GM18870 (cell line): ENCODE data around the gene SDF2L1.

ENCODE experiments used
- ATAC-seq: cut with Tn5 transposase; IDR thresholded peaks from one replicate; pipeline ENCODE4 v1.9.1; 2021; ENCODE audit warnings: moderate library complexity; ENCODE audit not compliant: unreplicated experiment

SDF2L1 gene

DNA sequence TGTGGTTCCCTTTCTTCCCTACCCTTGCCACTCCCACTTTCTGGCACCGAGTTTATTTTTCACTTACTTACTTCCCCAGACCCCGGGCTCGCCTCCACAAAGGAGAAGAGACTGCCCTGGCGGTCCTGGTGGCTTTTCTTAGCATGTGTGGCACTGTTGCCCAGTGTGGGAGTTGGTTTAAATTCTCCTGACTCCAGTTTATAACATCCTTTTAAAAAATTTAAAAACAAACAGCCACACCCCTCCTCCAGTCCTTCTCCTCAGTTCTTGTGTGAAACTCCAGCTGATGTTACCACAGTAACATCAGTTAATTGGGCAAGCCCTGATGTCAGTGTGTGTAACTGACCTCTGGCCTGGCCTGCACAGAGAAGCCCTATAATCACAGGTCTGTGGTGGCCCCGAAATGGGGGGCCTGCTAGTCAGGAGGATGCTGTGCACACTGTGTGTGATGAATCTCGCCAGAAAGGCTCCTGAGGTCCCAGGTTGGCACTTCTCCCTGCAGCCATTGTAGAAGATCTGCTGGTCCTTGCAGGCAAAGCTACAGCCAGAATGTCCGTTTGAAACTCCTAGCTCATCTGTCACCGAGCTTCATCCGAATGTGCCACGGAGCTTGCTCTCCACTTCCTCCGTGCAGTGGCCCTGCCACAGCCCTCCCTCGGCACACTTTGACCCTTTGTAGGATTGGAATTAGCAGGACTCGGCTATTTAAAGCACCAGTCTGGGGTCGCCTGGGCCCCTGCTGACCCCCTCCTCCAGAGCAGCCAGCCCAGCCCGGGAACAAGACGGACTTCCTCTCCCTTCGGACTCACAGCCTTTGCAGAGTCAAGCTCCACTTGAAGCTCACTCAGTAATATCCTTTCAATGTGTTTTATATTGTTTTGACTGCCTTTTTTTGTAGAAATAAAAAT is 19.8 kb upstream of the SDF2L1 start:
- ATAC-seq, result no peak

DNA sequence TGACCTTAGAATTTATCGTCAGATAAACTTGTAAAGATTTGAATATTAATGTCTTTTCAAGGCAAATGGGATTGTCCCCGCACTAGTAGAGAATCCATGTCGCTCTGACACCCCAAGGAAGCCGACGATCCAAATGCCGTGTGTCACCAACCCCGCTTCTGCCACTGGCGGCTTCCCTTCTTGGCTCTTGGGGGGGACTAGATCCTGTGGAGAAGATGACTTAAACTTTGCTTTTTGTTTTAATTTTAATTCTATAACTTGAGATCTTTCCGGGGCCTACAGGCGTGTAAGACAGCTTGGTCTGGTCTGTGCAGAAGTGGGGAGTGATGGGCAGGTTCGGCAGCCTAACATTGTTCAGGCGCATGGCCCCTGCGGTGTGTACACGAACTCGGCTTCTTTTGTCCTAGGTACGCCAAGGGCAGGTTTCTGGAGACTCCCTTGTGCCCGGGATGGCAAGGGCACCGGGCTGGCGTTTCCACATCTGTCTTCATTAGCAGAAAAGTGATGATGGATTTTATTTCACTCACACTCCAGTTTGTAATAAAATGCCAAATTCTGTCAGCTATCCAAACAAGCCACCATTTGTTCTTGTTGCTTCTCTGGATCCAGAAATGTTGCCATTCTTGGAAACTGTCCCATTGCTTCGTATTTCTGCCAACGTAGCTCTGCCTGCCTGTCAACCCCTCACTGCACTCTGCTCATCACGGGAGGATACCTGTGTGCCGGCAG is 19.0 kb upstream of the SDF2L1 start:
- no peak for ATAC-seq

DNA sequence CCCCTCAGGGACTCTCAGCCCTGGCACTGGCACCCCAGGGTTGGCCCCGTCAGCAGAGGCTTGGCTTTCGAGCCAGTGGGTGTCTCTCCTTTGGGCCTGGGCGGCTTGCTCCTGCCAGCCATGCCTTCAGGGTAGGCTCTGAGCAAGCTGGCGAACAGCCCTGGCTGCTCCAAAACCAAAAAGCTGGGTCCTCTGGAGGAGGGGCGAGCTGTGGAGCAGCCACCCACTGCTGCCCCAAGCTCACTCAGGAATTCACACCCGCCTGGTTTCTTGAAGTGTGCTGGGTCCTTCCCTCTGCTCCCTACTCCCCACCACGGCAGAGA is 18.5 kb upstream of the SDF2L1 start:
- ATAC-seq, result no peak

DNA sequence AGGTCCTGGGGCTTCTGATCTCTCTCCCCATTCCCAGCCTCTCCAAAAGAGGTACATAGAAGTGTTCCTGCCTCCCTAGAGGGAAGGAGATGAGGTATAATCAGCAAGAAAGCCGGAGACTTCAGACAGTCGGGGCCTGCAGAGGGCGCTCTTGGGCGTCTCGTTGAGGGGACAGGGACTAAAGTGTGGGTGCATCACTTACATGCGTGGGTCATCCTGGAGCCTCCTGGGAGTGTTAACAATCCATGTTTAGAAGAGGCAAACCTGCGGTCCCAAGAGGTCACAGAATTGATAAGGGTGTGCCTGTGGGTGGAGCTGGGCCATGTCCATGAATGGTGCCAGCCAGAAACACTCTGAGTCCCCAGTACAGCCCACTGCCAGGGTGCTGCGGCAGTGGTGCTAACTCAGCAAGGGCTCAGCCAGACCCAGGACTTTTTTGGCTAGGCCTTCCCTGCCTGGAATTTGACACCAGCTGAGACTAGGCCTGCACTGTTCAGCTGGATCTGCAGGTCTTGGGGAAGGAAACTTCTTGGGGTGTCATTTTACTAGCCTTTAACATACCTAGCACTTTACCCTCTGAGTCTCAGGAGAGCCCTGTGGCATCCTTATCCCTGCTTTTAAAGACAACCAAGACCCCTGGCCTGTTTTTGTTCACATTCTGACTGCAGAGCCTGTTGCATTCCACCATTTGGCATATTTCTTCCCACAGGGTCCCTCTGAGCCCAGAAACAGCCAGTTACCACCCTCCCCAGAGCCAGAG is 17.8 kb upstream of the SDF2L1 start:
- no peak for ATAC-seq

DNA sequence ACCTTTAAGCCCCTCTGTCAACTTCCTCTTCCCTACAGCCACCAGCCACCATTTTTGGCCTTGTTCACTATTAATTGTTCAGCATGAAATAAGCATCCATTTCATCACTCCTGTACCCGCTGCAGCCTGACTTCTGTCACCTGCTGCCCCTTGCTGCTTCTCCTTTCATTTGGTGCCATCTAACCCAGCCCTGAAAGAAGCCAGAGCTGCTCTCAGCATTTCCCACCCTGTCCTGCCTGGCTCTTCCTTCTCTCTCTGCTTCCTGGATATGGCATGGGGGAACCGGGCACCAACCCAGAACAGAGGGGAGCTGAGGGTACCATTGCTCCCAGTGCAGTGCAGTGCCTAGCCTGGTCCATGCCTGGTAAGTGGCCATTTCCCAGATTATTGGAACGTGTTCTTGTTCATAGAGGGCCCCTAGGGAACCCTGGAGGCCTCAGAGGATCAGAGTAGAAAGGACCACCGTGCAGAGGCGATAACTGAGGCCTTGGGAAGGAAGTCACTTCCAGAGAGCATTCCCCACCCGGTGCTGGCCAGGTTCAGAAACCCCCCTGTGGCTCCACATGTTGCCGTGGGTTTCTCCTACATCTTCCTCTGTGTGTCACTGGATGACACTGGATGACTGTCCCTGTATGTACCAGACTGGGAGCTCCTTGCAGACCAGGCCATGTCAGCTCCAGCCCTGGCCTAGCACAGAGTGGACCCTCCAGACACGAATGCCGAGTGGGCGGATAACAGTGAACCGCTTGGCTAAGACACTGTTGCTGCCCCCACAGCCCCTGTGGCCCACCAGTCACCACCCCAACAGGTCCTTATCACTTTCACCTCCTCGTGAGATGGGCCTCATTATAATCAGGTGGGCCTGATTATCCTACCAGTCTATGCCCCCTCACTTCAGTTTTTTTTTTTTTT is 17.0 kb upstream of the SDF2L1 start:
- no peak for ATAC-seq

DNA sequence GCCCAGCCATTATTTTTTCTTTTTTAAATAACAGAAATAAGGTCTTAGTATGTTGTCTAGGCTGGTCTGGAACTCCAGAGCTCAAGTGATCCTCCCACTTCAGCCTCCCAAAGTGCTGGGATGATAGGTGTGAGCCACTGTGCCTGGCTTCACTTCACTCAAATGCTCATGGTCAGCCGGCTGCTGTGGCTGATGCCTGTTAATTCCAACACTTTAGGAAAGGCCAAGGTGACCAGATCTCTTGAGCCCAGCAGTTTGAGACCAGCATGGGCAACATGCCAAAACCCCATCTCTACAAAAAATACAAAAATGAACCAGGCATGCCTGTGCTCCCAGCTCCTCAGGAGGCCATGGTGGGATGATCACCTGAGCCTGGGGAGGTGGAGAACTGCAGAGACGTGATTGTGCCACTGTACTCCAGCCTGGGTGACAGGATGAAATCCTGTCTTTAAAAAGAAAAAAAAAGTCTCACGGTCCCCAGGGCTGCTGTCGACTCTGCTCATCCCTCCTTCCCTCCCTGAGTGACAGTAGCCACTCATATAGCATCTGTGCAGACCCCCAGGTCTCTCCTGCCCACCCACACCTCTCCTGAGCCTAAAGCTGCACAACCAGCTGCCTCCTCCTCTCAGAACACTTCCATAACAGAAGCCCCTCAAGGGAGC is 15.9 kb upstream of the SDF2L1 start:
- no peak for ATAC-seq

DNA sequence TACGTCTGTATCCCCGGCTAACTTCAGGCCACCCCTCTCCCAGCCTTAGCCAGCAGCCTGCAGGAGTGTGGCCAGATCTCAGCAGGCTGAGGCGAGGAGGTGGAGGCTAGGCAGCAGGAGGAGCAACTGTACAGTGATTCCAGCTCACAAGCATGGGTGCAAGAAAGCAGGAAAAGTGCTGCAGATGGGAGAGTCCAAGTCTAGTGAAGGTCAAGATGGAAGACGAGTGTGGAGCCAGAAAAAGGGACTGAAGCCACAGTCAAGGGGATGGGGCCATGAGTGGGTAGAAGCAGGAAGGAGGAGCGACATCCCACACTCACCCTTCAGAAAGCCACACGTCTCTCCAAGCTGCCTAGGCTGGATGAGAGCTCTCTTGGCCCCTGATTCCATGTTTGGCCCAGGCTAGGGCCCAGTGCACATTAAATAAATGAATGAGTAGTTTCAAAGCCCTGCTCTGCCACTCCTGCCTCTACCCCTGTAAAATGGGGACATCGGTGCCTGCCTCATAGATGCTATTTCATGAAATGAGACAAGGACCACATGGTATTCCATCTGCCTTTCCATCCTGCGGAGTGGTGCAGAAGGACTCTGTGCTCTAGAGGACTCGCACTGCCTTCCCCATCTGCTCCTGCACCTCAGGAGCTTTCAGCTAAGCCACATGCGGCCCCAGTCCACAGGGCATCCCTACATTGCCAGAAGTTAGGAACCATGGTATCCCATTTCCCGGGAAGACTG is 15.2 kb upstream of the SDF2L1 start:
- ATAC-seq, result no peak

DNA sequence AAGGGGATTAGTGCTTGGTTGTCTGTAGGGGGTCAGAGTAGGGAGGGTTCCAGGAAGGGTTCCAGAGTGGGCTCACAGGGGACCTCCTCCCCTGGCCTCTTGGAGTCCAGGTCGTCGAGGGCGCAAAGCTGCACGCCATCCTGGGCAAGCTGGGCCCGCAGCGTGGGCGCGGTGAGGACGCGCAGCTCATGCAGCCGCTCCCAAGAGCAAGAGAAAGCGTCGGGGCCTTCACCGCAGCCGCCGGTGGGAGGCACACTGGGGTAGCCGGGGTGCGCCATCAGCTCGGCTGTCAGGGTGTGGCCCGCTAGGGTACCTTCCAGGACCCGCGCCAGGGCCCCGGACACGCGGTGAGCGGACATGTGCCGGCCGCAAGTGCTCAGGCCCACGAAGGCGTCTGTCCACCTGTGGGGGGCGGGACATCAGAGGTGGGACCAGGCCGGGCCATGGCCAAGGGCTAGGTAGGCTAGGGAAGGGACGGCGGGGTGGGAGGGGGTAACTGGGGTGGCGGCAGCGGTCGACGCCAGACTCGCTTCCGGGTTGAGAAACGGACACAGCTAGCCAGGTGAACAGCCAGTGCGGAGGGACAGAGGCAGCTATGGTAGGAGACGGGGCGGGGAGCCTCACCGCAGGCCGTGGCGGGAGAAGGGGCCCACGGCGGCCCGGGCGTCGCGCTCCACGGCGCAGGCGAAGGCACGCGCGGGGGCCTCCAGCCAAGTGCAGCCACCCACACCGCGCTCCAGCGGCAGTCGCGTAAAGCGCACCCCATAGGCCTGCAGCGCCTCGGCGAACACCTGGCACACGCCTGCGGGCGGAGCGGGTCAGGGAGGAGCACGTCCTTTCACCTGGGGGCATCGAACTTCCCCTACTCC is 13.5 kb upstream of the SDF2L1 start:
- no peak for ATAC-seq

DNA sequence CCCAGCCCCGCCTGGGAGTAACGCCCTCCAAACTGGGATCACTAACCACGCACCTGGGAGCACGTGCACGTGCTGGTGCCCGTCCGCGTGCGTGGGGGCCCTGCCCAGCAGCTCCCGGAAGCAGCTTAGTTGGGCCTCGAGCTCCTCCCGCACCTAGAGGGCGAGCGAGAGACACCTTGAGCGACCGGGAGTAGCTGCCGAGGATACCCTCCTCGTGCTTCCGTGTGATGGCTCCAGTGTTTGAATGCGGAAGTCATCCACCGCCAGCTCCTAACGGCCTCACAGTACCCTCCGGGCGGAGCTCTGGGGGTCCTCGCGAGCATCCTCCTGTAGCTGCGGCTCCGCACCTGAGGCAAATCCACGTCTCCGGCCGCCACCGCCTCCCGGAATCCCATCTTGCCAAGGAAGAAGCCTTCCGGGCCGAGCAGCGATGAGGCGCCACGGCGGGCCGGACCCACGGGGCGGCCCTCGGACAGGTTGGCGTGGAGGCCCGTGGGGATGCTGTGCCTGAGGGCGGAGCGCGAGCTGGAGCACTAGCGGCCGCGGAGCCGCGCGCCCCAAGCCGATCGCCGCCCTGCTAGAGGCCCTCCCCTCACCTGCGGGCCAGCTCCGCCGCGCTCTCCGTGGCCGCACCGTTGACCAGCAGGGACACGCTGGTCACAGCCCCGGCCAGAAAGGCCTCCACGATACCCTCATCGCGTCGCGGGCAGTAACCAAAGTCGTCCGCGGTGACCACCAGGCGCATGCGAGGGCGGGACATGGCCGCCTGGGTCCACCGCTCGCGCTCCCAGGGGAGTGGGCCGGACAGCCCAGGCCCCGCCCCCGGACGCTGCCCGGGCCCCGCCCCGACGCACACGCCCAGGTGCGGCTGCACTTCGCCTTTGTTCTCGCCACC is 12.6 kb upstream of the SDF2L1 start, which contains the start of gene YDJC:
Gene YDJC (minus strand): TSS at position 768 of the 895 bp plus-strand sequence. CDS start 8 bp downstream, at position 760.
- peak; percentile 68 for ATAC-seq

DNA sequence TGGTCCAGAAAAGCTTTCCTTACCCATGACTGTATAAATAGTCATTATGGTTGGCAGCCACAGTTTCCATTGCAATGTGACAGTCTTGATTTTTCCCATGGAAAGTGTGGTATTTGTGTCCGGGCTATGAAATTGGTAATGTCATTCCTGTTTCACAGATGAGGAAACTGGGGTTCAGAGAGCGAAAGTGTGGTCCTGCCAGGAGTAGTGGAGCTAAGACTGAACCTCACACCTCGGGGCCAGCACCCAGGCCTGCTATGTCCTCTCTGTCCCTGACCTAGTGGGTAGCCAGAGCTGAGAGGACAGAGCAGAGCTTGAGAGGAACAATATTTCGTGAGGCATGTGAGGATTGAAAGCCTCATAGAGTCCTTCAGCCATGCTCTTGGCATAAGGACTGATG is 11.1 kb upstream of the SDF2L1 start:
- ATAC-seq, result no peak

DNA sequence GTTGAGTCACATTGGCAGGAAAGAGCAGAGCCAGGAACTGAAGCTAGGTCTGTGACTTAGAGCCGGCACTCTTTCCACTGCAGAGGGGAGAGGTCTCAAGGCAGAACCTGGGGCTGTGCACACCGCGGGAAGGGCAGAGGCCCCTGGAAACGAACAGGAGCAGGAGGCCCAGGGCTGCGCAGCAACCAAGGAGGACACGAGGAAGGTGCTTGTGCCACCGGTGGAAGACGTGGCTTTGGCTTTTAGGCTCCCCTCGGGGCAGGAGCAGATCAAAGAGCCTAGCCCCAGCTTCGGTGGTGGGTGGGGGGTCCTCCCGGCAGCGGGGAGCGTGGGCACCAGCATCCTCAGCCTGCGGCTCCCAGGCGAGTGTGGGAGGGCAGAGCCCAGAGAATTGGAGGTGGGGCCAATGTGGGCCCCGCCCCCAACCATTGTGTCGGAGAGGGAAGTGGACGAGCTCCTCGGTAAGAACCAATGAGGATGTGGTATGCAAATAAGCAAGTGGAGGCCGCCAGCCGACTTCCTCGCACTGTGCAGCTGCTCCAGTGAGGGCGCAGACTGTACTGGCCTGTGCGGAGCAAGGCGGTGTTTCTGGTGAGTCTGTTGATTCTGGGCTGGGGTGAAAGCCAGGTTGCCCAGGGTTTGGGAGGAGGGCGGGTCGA is 9.7 kb upstream of the SDF2L1 start, which contains the start of gene CCDC116:
Gene CCDC116 (plus strand): TSS at position 524 of the 659 bp plus-strand sequence. CDS start 422 bp downstream, outside the sequence.
- no peak for ATAC-seq

DNA sequence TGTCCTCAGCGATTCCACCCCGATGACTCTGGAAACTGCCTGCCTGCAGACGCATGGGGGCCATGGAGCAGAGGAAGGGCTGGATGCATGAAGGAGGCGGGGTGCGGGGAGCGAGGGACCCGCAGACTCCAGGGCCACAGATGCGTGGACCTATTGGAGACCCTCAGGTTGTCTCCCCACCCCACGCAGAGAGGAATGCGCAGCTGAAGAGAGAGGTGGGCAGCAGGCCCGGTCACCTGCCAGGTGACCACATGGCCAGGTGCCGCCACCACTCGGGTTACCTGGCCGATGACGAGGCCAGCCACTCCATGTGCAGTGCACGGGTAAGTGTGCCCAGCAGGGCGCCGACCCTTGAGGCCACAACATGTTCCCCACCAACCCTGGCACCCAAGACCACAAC is 9.2 kb upstream of the SDF2L1 start:
- no peak for ATAC-seq

DNA sequence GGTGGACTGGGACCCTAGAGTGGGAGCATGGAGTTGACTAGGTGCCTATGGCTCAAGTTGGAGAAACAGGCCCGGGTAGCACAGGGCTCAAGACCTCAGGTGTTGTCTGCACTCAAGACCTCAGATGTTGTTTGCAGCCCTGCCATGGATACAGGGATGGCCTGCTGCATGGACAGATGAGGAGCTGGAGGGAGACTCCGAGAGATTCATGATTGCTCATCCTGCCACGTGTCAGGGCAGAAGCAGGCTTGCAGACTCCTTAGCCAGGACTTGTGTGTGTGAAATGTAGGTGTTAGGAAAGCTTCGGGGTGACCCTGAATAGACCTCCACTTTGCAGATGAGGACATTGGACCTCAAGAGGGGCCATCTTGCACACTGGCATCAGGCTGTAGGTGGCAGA is 8.6 kb upstream of the SDF2L1 start:
- ATAC-seq, result no peak

DNA sequence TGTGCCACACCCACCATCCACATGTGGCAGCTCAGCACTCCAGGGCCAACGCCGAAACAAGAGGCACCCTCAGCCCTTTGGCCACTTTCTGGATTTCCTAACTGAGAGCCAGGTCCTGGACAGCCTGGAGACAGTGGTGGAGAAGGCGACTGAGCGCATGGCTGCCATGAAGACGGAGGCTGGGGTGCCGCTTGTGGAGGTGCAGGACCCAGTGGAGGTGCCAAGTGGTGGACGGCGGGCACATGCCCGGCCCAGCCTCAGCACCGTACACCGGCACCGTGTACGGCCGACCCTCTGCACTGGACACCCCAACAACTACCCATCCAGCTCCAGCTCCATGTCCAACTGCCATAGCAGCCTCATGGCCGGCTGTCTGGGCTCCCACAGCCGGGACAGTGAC is 8.0 kb upstream of the SDF2L1 start:
- ATAC-seq, result no peak

DNA sequence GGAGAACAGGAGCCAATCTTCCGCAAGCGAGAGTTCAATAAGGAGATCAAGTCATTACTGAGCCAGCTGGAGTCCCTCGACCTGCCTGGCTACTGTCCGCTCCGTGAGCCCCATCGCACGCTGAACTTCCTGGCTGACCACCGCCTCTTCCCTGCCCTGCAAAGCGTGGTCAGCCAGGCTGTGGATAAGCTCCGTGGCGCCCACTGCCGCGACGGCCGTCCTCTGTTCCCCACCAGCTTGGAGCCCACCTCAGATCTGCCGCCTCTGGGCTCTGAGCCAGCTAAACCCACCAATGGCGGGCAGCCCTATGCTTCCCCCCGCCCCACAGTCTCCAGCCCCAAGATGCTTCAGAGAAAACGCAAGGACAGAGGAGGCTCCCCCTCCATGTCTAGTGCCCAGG is 7.3 kb upstream of the SDF2L1 start:
- no peak for ATAC-seq

DNA sequence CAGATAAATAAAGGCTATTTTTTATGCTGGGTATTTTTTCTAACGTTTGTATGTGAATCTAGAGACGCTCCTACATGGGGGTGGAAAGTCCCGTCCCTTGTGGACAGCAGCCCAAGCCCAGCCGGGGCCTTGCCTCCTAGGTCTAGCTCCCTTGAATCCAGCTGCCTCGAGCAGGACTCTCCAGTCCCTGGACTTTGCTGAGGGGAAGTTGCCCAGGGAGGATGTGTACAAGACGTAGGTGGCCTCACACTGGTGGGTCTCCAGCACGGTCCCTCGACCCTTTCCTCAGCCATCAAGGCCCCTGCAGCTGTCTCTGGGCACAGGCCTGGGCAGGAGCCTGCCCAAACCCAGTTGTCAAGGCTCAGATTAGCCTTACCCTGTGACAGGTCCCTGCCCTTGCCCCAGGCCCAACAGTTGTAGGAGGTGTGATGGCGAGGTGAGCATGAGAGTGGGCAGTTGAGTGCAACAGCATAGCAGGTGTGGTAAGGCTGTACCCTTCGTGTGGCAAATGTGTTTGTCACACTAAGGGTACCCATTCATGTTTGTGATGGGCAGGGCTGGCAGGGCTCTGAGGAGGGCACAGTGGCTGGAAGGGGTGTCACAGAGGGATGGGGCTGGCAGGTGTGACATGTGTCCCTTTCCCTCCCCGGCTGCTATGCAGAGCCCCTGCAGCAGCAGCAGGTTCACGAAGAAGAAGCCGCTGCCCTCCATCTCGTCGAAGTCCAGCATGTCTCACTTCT is 6.2 kb upstream of the SDF2L1 start:
- no peak for ATAC-seq
